NCI-H1436 treated with DMSO at 0.1 percent for 48 hours (cell line): ENCODE data around the gene RUVBL2.

Experiments used
- DNase-seq: peaks from one replicate; lab custom pipeline; 2025; lab: John Stamatoyannopoulos, UW

RUVBL2 gene

GRCh38 chr19:48989701-48990291, 3.9 kb upstream of the RUVBL2 start:
- no peak for DNase-seq

DNA sequence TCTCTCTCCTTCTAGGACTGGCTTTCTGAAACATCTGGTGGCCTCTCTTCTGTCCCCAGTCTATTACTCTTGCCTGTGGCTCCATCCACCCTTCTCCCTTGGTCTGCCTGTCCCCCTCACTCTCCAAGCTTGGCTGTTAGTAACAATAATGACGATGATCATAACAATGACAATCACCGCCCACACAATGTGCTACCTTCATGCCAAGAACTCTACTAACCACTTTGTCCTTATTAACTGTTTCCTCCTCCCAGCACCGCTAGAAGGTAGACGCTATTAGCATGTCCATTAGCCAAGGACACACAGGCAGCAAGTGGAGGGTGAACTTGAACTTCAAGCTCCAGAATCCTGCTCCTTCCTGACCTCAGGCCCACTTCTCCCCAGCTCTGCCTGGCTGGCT, 3.3 kb upstream of the RUVBL2 start:
- DNase-seq, result no peak

DNA sequence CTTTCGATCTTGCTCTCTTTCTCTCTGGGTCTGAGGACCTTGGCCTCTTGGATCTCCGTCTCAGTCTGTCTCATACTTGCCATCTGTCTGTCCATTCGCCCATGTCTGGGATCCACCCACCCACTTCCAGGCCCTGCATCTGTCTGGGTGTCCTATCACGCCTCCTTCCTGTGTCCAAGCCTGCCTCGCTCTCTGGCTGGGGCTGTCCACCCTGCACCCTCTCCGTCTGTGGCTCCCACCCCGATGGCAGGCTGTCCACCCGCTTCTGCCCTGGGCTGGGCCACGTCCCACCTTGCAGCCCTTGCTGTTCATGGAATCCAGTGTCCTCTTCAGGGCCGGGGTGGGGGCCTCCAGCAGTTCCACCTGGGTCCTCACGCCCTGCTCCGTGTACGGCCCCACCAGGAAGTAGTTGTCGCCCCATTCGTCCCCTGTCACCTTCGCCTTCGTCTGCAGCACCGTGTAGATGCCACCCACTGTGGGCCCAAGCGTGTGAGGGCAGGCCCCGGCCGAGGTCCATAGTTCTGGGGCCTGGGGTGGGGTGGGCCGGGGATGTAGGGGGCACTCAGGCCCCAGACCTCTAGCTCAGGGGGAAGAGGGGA, 2.6 kb upstream of the RUVBL2 start:
- no peak for DNase-seq

DNA sequence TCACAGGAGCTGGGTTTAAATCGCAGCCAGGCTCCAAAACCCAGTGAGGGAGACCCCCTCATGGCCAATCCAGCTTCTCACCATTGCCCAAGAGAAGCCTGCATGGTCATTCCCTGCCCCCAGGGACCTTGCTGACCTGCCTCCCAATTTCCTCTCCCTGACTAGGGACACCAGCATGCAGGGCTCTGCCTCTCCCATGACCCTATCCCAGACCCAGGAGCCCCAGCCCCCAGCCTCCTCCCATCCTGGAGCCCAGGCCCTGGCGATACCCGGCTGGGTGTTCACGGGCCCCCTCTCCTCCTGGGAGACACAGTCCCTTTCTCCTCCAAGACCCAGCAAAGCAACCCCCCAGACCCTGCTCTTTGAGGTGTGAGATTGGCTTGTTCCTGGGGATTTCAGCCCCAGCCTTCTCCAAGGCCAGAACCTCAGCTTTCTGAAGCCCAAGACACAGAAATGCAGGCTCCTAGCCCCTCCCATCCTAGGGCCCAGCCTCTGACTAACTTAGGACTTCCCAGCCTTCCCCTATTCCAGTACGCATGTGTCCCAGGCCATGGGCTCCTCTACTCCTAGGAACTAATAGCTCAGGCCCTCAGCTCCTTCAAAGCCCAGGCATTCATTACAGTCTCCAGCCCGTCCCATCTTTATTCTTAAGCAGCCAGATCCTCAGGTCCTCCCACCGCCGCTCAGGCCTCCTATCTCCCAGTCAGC, 1.7 kb upstream of the RUVBL2 start:
- DNase-seq, result no peak

- no peak for DNase-seq
Measured at GRCh38 chr19:48992581-48993174, 1.0 kb upstream of the RUVBL2 start.

- DNase-seq, result no peak
Measured at GRCh38 chr19:48994035-48994386, 324 bp downstream of the RUVBL2 start.

DNA sequence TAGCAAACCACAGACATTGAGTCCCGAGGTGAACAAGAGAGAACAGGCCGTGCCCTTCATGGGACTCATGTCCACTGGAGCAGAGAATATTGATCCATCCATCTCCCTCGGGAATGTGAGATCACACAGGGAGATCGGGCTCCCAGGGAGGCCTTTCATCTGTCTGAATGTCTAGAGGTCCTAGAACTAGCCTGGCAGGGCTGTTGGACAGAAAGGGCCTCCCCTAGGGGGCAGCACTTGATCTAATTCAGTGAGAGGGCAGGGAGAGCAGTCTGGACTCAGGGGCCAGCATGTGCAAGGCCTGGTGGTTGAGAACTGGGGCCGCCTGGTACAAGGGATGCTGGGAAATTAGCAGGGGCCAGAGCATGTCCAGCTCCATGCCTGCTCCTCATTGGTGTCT, 4.3 kb downstream of the RUVBL2 start:
- DNase-seq, result no peak

GRCh38 chr19:48999481-49000325, 6.0 kb downstream of the RUVBL2 start:
- DNase-seq, result no peak

- no peak for DNase-seq
Measured at GRCh38 chr19:49004133-49004532, 10.4 kb downstream of the RUVBL2 start.

- DNase-seq, result no peak
Measured at GRCh38 chr19:49004964-49005614, 11.4 kb downstream of the RUVBL2 start.

- no peak for DNase-seq
Measured at GRCh38 chr19:49006905-49007304, 13.2 kb downstream of the RUVBL2 start.

- no peak for DNase-seq
Measured at GRCh38 chr19:49009828-49010227, 16.1 kb downstream of the RUVBL2 start.

GRCh38 chr19:49010453-49010852, 16.8 kb downstream of the RUVBL2 start:
- no peak for DNase-seq

DNA sequence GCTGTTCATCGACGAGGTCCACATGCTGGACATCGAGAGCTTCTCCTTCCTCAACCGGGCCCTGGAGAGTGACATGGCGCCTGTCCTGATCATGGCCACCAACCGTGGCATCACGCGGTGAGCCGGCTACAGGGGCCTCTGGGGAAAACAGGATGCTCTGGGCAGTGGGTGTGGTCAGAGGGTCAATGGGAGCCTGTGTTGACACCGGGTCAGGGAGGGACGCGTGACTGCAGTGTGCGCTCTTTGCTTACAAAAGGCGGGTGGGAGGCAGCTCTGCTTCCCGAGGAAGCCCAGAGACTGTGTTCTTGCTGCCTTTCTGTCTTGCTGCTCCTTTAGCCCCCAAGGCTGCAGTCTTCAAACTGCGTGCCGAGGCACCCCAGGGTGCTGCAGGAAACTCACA, 17.5 kb downstream of the RUVBL2 start:
- no peak for DNase-seq

DNA sequence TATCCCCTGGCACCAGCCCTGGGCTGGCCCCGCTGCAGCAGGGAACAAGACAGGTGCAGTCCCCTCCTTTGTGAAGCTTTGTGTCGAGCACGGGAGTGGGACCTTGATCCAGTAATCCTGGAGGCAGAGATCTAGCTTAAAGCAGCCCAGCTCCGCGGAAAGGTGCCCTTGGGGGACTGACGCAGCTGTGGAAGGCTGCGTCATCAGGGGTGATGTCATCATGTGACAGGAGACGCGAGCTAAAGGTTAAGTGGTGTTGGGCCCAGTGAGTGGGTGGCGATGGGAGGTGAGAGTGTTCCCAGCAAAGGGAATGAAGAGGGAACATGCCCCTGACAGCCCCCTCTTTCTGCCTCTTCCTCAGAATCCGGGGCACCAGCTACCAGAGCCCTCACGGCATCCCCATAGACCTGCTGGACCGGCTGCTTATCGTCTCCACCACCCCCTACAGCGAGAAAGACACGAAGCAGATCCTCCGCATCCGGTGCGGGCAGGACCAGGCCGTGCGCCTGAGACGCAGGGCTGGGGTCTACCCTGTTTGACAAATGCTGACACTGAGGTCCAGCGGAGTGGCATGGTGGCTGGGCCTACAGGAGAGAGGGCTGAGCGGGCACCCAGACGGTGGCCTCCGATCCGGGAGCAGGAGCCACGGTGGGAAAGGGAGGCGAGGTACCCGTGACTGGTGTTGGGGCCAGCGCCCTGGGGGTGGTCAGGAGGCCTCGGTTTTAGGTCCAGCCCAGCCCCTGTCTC, 20.6 kb downstream of the RUVBL2 start:
- no peak for DNase-seq

DNA sequence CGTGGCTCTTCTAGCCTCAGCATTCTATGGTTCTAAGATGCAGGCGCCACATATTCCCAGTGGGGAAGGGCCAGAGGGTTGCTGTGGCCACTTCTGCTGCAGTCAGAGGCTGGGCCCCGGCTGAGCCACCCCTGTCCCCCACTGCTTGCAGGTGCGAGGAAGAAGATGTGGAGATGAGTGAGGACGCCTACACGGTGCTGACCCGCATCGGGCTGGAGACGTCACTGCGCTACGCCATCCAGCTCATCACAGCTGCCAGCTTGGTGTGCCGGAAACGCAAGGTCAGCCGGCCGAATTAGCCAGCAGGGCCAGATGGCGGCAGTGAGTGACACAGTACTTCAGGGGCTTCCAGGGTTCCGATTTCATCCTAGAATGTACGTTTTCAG, 21.2 kb downstream of the RUVBL2 start:
- DNase-seq, result no peak

DNA sequence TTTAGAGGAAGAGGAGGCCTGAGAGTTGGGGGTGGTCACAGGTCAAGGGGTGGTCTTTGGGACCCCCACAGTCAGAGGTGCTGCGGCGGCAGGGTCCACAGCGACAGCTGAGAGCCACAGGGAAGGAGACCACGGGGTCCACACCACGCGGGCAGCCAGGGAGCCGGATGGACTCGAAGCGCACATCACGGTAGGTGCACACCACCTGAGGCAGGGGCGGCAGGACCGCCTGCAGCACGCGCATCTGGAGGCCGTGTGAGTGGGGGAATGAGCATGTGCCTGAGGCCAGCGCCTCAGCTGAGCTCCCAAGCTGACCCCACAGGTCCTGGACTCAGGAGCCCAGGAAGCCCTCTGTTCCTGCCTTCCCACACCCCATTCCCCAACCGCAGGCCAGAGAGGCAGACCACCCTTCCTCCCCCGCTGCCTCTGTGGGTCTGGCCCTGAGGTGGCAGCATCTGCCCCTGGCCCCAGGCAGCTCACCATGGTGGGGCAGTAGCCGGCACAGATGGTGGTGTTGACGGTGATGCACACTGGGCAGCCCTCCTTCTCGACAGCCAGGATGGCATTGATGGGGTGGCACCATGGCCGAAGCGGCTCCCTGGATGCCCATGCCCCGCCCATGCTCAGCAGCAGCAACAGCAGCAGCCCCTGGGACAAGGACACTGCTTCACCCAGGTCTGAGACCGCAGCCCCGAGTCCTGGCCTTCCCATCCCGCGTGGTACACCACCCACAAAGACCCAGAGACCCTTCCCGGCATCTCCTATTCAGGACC, 22.6 kb downstream of the RUVBL2 start:
- no peak for DNase-seq

GRCh38 chr19:49017041-49017665, 23.5 kb downstream of the RUVBL2 start, which contains the start of gene LHB:
LHB (minus strand) TSS chr19:49017091; CDS start chr19:49017081, 10 bp downstream.
- no peak for DNase-seq

- no peak for DNase-seq
Measured at GRCh38 chr19:49017666-49018351, 24.1 kb downstream of the RUVBL2 start.
